Calu3 (cell line): ENCODE data around the gene PNMA8A. TPM values are rescaled to one million over a fixed set of nuclear protein-coding genes. Genes with fewer than 3 reads are reported as not detected.
"Not testable (repeated sequence)": the region's sequence is repeated elsewhere in the genome, so short reads cannot be mapped to it uniquely, and the experiment has no call there.

Experiments
- BruUV-seq: library from RNA; stranded (reverse); fragments of 400-500 nt; replicated peaks from 2 replicates; lab custom pipeline; 2021; lab: Mats Ljungman, UMichigan
- CTCF ChIA-PET: fragments of 300-600 bp; sonication (Branson Sonifier 250); formaldehyde crosslinking; loops from one replicate; lab custom pipeline; 2022; ENCODE audit warnings: antibody characterized with exemption; lab: Charles Lee
- DNase-seq: peaks from one replicate; pipeline ENCODE4 v3.0.0; 2022
- H3K27ac Mint-ChIP-seq: one replicate; pipeline ENCODE4 v1.8.0; 2022; ENCODE audit warnings: mixed read lengths; ENCODE audit not compliant: unreplicated experiment
- H3K27me3 Mint-ChIP-seq: one replicate; pipeline ENCODE4 v1.8.0; 2022; ENCODE audit warnings: mixed read lengths; ENCODE audit not compliant: unreplicated experiment
- H3K36me3 Mint-ChIP-seq: one replicate; pipeline ENCODE4 v1.8.0; 2022; ENCODE audit warnings: mild to moderate bottlenecking, moderate library complexity, mixed read lengths; ENCODE audit not compliant: insufficient read depth, unreplicated experiment
- H3K4me1 Mint-ChIP-seq: one replicate; pipeline ENCODE4 v1.8.0; 2022; ENCODE audit warnings: mild to moderate bottlenecking, low read depth, mixed read lengths; ENCODE audit not compliant: unreplicated experiment
- H3K4me3 Mint-ChIP-seq: one replicate; pipeline ENCODE4 v1.8.0; 2022; ENCODE audit warnings: mild to moderate bottlenecking, low read depth, moderate library complexity, mixed read lengths; ENCODE audit not compliant: unreplicated experiment
- H3K9me3 Mint-ChIP-seq: one replicate; pipeline ENCODE4 v1.8.0; 2022; ENCODE audit warnings: low read depth, mixed read lengths; ENCODE audit not compliant: unreplicated experiment
- intact Hi-C: fragments of 100-400 bp; cut with micrococcal nuclease; formaldehyde crosslinking; loops from one replicate; pipeline ENCODE4 v1.10.0; 2022; ENCODE audit not compliant: unreplicated experiment
- total RNA-seq: library from RNA; stranded (reverse); gene quantifications from 2 replicates; pipeline ENCODE4 v1.2.3, GENCODE V29; 2022
- TF ChIP-seq, protein P1 (sequence below): fragments of 200-600 bp; IDR thresholded peaks from one replicate; pipeline ENCODE4 v1.8.0; 2022; ENCODE audit warnings: antibody characterized with exemption; ENCODE audit not compliant: unreplicated experiment

The PNMA8A gene
- total RNA-seq, 1 experiment from 2014 or later = 0.61 TPM

DNA sequence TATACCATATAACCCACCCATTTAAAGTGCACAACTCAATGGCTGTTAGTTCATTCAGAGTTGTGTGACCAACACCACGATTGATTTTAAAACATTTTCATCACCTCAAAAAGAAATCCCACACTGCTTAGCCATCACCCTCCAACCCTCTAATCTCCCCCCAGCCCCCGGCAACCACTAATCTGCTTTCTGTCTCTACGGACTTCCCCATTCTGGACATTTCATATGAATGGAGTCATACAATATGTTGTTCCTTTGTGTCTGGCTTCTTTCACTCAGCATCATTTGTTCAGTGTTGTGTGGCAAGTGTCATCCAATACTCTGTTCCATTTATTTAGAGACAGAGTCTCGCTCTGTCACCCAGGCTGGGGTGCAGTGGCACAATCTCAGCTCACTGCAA lies 28.3 kb upstream of the PNMA8A start:
- CTCF ChIA-PET = interaction anchor here (0.6 kb wide), 1 partner anchor 284 kb away, joined by 12 read pairs; no protein-coding TSS in a partner anchor
- Mint-ChIP-seq H3K27ac (no peak overlapping the region), H3K36me3 (peaks cover 12% of the 10 kb centered on the region), H3K4me3 (no peak overlapping the region), H3K27me3 (peaks cover 8% of the 10 kb centered on the region), H3K9me3 (no peaks in the 10 kb centered on the region), H3K4me1 (peaks cover 22% of the 10 kb centered on the region)
- intact Hi-C loops = no loop called here
- DNase-seq = peak; percentile 31
- TF ChIP-seq, protein P1, sequence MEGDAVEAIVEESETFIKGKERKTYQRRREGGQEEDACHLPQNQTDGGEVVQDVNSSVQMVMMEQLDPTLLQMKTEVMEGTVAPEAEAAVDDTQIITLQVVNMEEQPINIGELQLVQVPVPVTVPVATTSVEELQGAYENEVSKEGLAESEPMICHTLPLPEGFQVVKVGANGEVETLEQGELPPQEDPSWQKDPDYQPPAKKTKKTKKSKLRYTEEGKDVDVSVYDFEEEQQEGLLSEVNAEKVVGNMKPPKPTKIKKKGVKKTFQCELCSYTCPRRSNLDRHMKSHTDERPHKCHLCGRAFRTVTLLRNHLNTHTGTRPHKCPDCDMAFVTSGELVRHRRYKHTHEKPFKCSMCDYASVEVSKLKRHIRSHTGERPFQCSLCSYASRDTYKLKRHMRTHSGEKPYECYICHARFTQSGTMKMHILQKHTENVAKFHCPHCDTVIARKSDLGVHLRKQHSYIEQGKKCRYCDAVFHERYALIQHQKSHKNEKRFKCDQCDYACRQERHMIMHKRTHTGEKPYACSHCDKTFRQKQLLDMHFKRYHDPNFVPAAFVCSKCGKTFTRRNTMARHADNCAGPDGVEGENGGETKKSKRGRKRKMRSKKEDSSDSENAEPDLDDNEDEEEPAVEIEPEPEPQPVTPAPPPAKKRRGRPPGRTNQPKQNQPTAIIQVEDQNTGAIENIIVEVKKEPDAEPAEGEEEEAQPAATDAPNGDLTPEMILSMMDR = no peak
- BruUV-seq = no TSS peak

DNA sequence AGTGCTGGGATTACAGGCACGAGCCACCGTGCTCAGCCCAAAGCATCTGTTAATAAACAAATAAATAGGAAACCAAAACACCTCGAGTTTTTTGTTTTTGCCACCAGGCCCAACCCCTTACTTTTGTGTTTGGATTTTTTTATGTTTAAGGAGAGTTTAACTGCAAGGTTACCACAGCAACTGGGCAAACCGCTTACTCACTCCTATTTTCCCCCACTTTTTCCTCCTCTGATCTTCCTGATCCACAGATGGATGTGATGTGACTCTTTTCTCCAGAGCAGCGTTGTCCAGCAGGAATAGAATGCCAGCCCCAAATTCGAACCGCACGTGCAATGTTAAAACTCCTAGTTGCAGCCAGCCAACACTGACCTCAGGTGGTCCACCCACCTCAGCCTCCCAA lies 26.4 kb upstream of the PNMA8A start:
- CTCF ChIA-PET = no interaction called here
- TF ChIP-seq, protein P1 = no peak
- intact Hi-C loops = no loop called here
- no peak for DNase-seq
- H3K9me3 Mint-ChIP-seq = no peaks in the 10 kb centered on the region
- H3K4me3 Mint-ChIP-seq = no peak overlapping the region
- H3K27ac Mint-ChIP-seq = no peak overlapping the region
- H3K36me3 Mint-ChIP-seq = peaks cover 16% of the 10 kb centered on the region
- H3K27me3 Mint-ChIP-seq = peaks cover 23% of the 10 kb centered on the region
- H3K4me1 Mint-ChIP-seq = peaks cover 22% of the 10 kb centered on the region
- no TSS peak for BruUV-seq

- Mint-ChIP-seq H3K36me3 (peaks cover 16% of the 10 kb centered on the region), H3K27me3 (peaks cover 32% of the 10 kb centered on the region), H3K4me1 (peaks cover 22% of the 10 kb centered on the region)
- intact Hi-C loops, CTCF ChIA-PET, BruUV-seq, H3K27ac Mint-ChIP-seq, DNase-seq, H3K4me3 Mint-ChIP-seq, H3K9me3 Mint-ChIP-seq: not testable (repeated sequence)
Measured at GRCh38 chr19:46496886-46497285, 25.5 kb upstream of the PNMA8A start.

DNA sequence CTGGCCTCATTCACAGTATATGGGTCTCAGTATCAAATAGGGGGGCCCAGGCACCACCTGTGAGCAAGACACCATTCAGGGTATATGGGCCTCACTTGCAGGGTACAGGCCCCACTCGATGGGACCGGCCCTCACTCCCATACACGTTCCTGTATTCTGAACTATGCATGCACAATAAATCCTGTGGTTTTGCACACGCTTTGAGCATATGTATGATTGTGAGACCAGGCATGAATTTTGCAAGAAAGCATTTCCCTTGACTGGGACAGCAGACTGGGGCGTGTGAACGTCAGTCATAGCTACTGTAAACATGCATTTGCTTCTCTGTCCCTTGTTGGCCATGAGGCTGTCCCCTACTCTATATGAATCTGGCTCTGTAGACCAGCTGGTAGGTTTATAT lies 24.9 kb upstream of the PNMA8A start:
- H3K4me1 Mint-ChIP-seq = peaks cover 22% of the 10 kb centered on the region
- DNase-seq = no peak
- H3K27me3 Mint-ChIP-seq = peaks cover 38% of the 10 kb centered on the region
- intact Hi-C loops = no loop called here
- H3K27ac Mint-ChIP-seq = no peak overlapping the region
- no TSS peak for BruUV-seq
- CTCF ChIA-PET = no interaction called here
- no peak overlapping the region for H3K4me3 Mint-ChIP-seq
- H3K36me3 Mint-ChIP-seq = peaks cover 16% of the 10 kb centered on the region
- H3K9me3 Mint-ChIP-seq = no peaks in the 10 kb centered on the region
- TF ChIP-seq, protein P1 = no peak

DNA sequence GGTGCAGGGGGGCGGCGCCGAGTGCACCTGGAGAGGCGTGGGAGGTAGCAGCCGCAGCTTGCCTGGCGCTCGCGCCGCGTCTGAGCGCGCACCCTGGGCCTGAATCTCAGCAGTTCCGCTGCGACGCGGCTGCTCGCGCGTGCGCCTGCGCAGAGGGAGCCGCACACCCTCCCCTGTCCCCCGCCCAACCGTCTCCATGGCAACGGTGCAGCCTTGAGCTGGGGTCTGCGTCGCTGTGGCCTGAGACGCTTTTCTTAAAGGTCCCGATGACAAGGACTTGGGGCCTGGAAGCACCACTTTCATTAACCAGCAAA lies 24.4 kb upstream of the PNMA8A start, which contains the start of gene PNMA8B:
Gene PNMA8B, minus strand, starts transcription at position 82 of the 314 bp plus-strand sequence. CDS start 402 bp downstream, outside the sequence.
- H3K4me1 Mint-ChIP-seq = peaks cover 18% of the 10 kb centered on the region
- no peak within 1 kb of the TSS for H3K27ac Mint-ChIP-seq
- intact Hi-C loops = no loop called here
- no TSS peak for BruUV-seq
- TF ChIP-seq, protein P1 = no peak
- no peak for DNase-seq
- peaks cover 43% of the 10 kb centered on the region for H3K27me3 Mint-ChIP-seq
- CTCF ChIA-PET = no interaction called here
- no peak within 1 kb of the TSS for H3K4me3 Mint-ChIP-seq
- no peaks in the 10 kb centered on the region for H3K9me3 Mint-ChIP-seq
- H3K36me3 Mint-ChIP-seq = peaks cover 10% of the 10 kb centered on the region
